Cardiac muscle cell (in vitro differentiated cells and primary cell): ENCODE measurements around the gene RAB3IP. TPM values are rescaled to one million over a fixed set of nuclear protein-coding genes. Genes with fewer than 3 reads are reported as not detected.

Experiments used
- polyA plus RNA-seq: library from polyadenylated mRNA; unstranded; fragments of >200 nt; fragmentation: Nextera tagmentation; extraction: Ambion mirVana; gene quantifications from 2 replicates; pipeline ENCODE4 v1.2.1, GENCODE V29; 2016
- total RNA-seq: library from RNA; depleted of rRNA; stranded (reverse); fragments of >200 nt; gene quantifications from 2 replicates; pipeline ENCODE4 v1.2.3, GENCODE V29; 2016

RAB3IP gene
- total and polyA plus RNA-seq, 2 experiments from 2014 or later = 79.3 to 81.4 TPM

Other genes with a start within 250 kb of the RAB3IP start
- 227 and 237 TPM in 2 replicates for gene CCT2, start 153.4 kb upstream of the RAB3IP start, total RNA-seq
- gene CCT2, start 153.4 kb upstream of the RAB3IP start, polyA plus RNA-seq = 307 and 340 TPM in 2 replicates
- gene LRRC10, start 128.0 kb upstream of the RAB3IP start, total RNA-seq = 33.5 and 44.0 TPM in 2 replicates
- 40.8 and 59.6 TPM in 2 replicates for gene LRRC10, start 128.0 kb upstream of the RAB3IP start, polyA plus RNA-seq
- 0.25 TPM in 1 of 2 replicates, not detected in the other for gene BEST3, start 39.6 kb upstream of the RAB3IP start, total RNA-seq
- gene BEST3, start 39.6 kb upstream of the RAB3IP start, polyA plus RNA-seq = not detected in 2 replicates
- 2.2 and 2.3 TPM in 2 replicates for gene MYRFL, start 86.4 kb downstream of the RAB3IP start, total RNA-seq
- 0.79 and 3.5 TPM in 2 replicates for gene MYRFL, start 86.4 kb downstream of the RAB3IP start, polyA plus RNA-seq